Heart right ventricle (tissue), 16 donors: ENCODE results near the gene NCAPD3. TPM values are rescaled to one million over a fixed set of nuclear protein-coding genes. Genes with fewer than 3 reads are reported as not detected.

ENCODE experiments used
- ATAC-seq, 8 donors: fragments of 200-7000 bp; cut with Tn5 transposase; one replicate each; pipeline ENCODE4 v1.9.1; 2020; ENCODE audit warnings: mild to moderate bottlenecking in 8 of 8, moderate library complexity in 8 of 8, moderate number of reproducible peaks in 1 of 8
- DNase-seq, 2 donors: peaks; one replicate each; pipeline ENCODE4 v3.0.0-alpha.2; 2020
- H3K27ac ChIP-seq, 10 donors: fragments of 200-600 bp; sonication (generic) in 2 of 10; one replicate each; pipeline versions ENCODE4 v1.5.0 to v1.8.0; 2020 to 2022; ENCODE audit warnings: mild to moderate bottlenecking in 3 of 10
- H3K27me3 ChIP-seq, 7 donors: fragments of 200-600 bp; one replicate each; pipeline ENCODE4 v1.8.0; 2021 to 2022; ENCODE audit warnings: mild to moderate bottlenecking in 2 of 7
- H3K36me3 ChIP-seq, 9 donors: fragments of 200-600 bp; sonication (generic) in 1 of 9; one replicate each; pipeline versions ENCODE4 v1.5.0 to v1.8.0; 2020 to 2022; ENCODE audit warnings: mild to moderate bottlenecking in 2 of 9
- H3K4me1 ChIP-seq, 9 donors: fragments of 200-600 bp; sonication (generic) in 1 of 9; one replicate each; pipeline versions ENCODE4 v1.5.0 to v1.8.0; 2020 to 2022; ENCODE audit warnings: mild to moderate bottlenecking in 4 of 9
- H3K4me3 ChIP-seq, 10 donors: fragments of 200-600 bp; sonication (generic) in 2 of 10; one replicate each; pipeline versions ENCODE4 v1.5.0 to v1.8.0; 2020 to 2022; ENCODE audit warnings: mild to moderate bottlenecking in 7 of 10, moderate library complexity in 2 of 10
- H3K9me3 ChIP-seq, 11 donors: fragments of 200-600 bp in 10 of 11; sonication (generic) in 2 of 11; one replicate each; pipeline versions ENCODE4 v1.5.0 to v1.8.0; 2013 to 2022; ENCODE audit warnings: mild to moderate bottlenecking in 2 of 11, control low read depth in 1 of 11, moderate library complexity in 1 of 11
- WGBS, 2 donors: extraction: QIAGEN DNeasy Blood & Tissue Kit; methylation state at CpG; one replicate each; pipeline ENCODE4 v1.1.7; 2013; ENCODE audit warnings: inconsistent platforms in 1 of 2; 5-methylcytosine and 5-hydroxymethylcytosine counted together
- intact Hi-C, 10 donors: fragments of 100-400 bp; cut with DNase I; formaldehyde crosslinking; loops; one replicate each; pipeline versions ENCODE4 v1.11.1 to v1.14.2; 2022
- polyA plus RNA-seq, 2 donors: library from polyadenylated mRNA; stranded (reverse); fragments of 200-250 nt; gene quantifications; one replicate each; pipeline ENCODE4 v1.2.3, GENCODE V29; 2013
- total RNA-seq, 10 donors: library from RNA; stranded (reverse); fragmentation: NEBNext Ultra II Directional in 3 of 10; extraction: Animal tissue kit (Norgen Biotek cat#: 25700) in 3 of 10; gene quantifications; one replicate each; pipeline versions ENCODE4 v1.2.1 to v1.2.4, GENCODE V29; 2021 to 2023
- TF ChIP-seq, protein P1 (sequence below), 9 donors: fragments of 200-600 bp; sonication (generic) in 2 of 9; IDR thresholded peaks; one replicate each; pipeline versions ENCODE4 v1.5.0 to v1.8.0; 2021 to 2022; ENCODE audit warnings: antibody characterized with exemption in 9 of 9, mild to moderate bottlenecking in 5 of 9, moderate library complexity in 1 of 9
- donor health status: Arrhythmogenic right ventricular cardiomyopathy.
- donor health status: ischemic (EF 13 %, LVEDD 7.1; RV severe dilation, severe dysfunction).
- donor health status: healthy with polysubstance abuse.
- donor health status: DM: no; HTN: yes; CAD: no.
- donor health status: DM: no; HTN: no; CAD: no.
- donor health status: ischemic (EF 25% LVEDD 6.9; RV normal size, moderate dysfunction).
- donor health status: ischemic (EF 25% LVEDD 5.7; RV mildly dilated, moderate dysfunction).
- donor health status: healthy.
- donor health status: DM: yes; HTN: yes; CAD: no.
- donor health status: Ischemic cardiomyopathy.
- donor health status: ischemic (EF 35%, LVEDD 5.7; RV mildly dilated, moderate dysfunction).
- donor health status: nonischemic (EF 11% LVEDD 7.7; RV severe dilation, severe dysfunction).
- donor health status: DM: yes; HTN: yes; CAD: no.
- donor health status: PGD.
- donor health status: ischemic (EF 29% LVEDD 5.4; RV normal size, mild dysfunction).
- donor health status: nonischemic (EF 23%, LVEDD 6.1; RV moderate dilation, normal function).

Gene NCAPD3
- total and polyA plus RNA-seq, 12 donors: 4.2 to 16.7 (median 11.0) TPM

DNA sequence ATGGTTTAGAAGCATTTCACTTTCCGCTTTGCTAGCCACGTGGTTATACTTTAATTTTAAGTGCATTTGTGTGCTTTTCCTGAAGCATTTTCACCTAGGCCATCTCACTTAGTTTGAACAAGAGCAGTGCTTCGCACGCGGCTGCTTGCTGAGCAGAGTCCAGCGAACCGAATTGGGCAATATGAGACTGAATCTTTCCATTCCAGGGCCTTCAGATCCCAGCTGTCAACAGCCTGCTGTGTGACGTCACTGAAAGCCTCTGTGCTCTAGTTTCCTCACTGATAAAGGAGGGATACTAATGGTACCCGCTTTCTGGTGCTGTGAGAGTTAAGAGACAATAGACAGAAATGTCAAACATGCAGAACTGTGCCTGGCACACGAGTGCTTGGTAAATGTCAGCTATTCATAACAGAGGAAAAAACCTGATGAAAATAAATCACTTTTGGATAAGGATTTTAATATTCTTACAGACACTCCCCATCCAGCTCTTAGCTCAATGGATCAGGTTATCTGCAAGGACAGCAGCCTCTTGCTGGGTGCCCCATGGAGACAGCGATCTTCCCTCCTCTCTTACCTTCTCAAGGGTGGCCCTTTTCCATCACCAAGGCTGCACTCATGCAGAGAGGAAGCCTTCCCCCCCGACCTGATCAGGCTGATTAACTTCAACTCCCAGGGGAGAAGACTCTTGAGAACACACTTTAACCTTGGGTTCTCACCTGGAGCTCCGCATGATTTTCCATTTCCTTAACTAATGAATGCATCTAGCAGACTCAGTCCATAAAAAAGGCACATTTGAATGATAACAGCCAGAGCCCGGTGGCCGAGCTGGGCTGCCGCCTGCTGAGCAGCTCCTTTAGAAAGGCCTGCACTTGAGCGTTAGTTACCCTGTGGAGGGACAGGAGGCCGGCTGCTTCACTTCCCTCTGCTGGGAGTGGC lies 48.9 kb upstream of the NCAPD3 start:
- peaks cover 20 to 88% (median 78%) of the 10 kb centered on the region in 7 donors for H3K27me3 ChIP-seq
- peak in 4 of 8 donors; percentile 24 to 72 (median 29) for ATAC-seq
- WGBS, 2 donors: 27 to 28% methylated on average over 18 of the region's 18 CpGs

DNA sequence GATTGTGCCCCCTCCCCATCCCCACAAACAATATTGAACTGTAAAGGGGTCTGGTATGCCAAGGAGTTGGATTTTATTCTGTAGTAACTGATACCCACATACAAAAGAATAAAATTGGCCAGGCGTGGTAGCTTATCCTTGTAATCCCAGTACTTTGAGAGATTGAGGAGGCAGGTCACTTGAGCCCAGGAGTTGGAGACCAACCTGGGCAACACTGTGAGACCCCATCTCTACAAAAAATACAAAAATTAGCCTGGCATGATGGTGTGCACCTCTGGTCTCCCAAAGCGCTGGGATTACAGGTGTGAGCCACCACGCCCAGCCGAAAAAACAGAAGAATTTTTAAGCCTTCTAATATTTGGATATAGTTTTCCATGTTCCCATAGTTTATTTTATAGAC lies 48.2 kb upstream of the NCAPD3 start:
- Histone ChIP-seq H3K9me3 (no peaks in the 10 kb centered on the region), H3K4me1 (peaks cover 7 to 22% (median 15%) of the 10 kb centered on the region in 9 donors), H3K27ac (no peak overlapping the region), H3K36me3 (no peaks in the 10 kb centered on the region), H3K27me3 (peaks cover 13 to 81% (median 71%) of the 10 kb centered on the region in 7 donors), H3K4me3 (no peak overlapping the region)
- intact Hi-C loops: no loop called here
- no peak for DNase-seq
- TF ChIP-seq, protein P1, sequence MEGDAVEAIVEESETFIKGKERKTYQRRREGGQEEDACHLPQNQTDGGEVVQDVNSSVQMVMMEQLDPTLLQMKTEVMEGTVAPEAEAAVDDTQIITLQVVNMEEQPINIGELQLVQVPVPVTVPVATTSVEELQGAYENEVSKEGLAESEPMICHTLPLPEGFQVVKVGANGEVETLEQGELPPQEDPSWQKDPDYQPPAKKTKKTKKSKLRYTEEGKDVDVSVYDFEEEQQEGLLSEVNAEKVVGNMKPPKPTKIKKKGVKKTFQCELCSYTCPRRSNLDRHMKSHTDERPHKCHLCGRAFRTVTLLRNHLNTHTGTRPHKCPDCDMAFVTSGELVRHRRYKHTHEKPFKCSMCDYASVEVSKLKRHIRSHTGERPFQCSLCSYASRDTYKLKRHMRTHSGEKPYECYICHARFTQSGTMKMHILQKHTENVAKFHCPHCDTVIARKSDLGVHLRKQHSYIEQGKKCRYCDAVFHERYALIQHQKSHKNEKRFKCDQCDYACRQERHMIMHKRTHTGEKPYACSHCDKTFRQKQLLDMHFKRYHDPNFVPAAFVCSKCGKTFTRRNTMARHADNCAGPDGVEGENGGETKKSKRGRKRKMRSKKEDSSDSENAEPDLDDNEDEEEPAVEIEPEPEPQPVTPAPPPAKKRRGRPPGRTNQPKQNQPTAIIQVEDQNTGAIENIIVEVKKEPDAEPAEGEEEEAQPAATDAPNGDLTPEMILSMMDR (IDR thresholded peaks at IDR 0.05): no peak
- WGBS, 2 donors: 94 to 95% methylated on average over 4 of the region's 4 CpGs
- ATAC-seq: no peak

More for the DNA sequence above, 48.9 kb upstream of the NCAPD3 start:
- Histone ChIP-seq H3K36me3 (no peaks in the 10 kb centered on the region), H3K4me1 (peaks cover 9 to 24% (median 19%) of the 10 kb centered on the region in 9 donors), H3K4me3 (no peak overlapping the region), H3K9me3 (no peaks in the 10 kb centered on the region), H3K27ac (no peak overlapping the region)
- no peak for DNase-seq
- TF ChIP-seq, protein P1 (IDR thresholded peaks at IDR 0.05): no peak
- intact Hi-C loops: no loop called here

DNA sequence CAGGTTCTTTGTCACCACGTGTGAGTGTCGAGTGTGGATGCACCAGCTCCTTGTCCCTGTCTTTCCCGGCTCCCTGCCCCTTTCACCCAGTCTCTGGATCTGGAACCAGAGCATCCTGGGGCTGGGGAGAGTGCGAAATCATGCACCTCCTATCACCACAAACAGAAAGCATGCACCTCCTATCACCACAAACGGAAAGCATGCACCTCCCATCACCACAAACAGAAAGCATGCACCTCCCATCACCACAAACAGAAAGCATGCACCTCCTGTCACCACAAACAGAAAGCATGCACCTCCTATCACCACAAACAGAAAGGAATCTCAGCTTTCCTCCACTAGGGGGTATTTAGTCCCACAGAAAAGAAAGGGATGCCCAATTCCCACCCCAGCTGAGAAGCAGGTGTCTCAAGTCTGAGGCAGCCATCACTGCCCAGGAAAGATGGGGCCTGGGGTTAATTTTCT lies 46.5 kb upstream of the NCAPD3 start:
- ATAC-seq (no peak), DNase-seq (no peak)
- no peak overlapping the region for H3K27ac ChIP-seq
- intact Hi-C loops: no loop called here
- H3K4me3 ChIP-seq: no peak overlapping the region
- H3K9me3 ChIP-seq: no peaks in the 10 kb centered on the region
- H3K27me3 ChIP-seq: peaks cover 0 to 64% (median 54%) of the 10 kb centered on the region in 7 donors
- H3K4me1 ChIP-seq: peaks cover 0 to 6% (median 0%) of the 10 kb centered on the region in 9 donors
- peaks cover 0 to 12% (median 0%) of the 10 kb centered on the region in 9 donors for H3K36me3 ChIP-seq
- WGBS, 2 donors: 16 to 18% methylated on average over 5 of the region's 5 CpGs
- TF ChIP-seq, protein P1 (IDR thresholded peaks at IDR 0.05): no peak

DNA sequence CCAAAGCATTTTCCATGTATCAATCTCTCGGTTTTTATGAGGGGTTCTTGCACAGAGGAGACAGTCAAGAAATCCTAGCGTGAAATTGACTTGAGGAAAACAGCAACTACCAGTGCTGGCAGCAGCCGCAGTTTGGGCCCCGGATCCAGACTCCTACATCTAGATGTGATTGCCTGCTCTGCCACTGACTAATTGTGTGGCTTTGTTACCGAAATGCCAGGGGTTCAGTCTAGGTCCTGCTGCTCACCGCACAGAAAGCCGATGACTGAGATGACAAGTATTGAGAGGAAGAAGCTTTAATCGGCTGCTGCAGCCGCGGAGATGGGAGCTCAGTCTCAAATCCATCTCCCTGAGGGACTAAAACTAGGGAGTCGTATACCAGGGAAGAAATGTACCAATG lies 44.2 kb upstream of the NCAPD3 start:
- DNase-seq: no peak
- peaks cover 0 to 41% (median 31%) of the 10 kb centered on the region in 7 donors for H3K27me3 ChIP-seq
- intact Hi-C loops: loop anchor here in 1 of 10 donors (10.0 kb wide), 1 partner anchor 57 kb away; no protein-coding TSS in a partner anchor
- H3K4me1 ChIP-seq: peaks cover 0 to 6% (median 0%) of the 10 kb centered on the region in 9 donors
- TF ChIP-seq, protein P1 (IDR thresholded peaks at IDR 0.05): no peak
- 88 to 89% methylated on average over 11 of the region's 11 CpGs for WGBS, 2 donors
- ATAC-seq: no peak
- H3K4me3 ChIP-seq: no peak overlapping the region
- H3K36me3 ChIP-seq: peaks cover 0 to 34% (median 6%) of the 10 kb centered on the region in 9 donors
- H3K9me3 ChIP-seq: no peaks in the 10 kb centered on the region
- H3K27ac ChIP-seq: no peak overlapping the region
